Measurements from ENCODE around the gene TSPAN12. TPM values are rescaled to one million over a fixed set of nuclear protein-coding genes. Genes with fewer than 3 reads are reported as not detected.
"Not testable (repeated sequence)": the region's sequence is repeated elsewhere in the genome, so short reads cannot be mapped to it uniquely, and the experiment has no call there.

TSPAN12 gene, protein sequence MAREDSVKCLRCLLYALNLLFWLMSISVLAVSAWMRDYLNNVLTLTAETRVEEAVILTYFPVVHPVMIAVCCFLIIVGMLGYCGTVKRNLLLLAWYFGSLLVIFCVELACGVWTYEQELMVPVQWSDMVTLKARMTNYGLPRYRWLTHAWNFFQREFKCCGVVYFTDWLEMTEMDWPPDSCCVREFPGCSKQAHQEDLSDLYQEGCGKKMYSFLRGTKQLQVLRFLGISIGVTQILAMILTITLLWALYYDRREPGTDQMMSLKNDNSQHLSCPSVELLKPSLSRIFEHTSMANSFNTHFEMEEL
- polyA plus RNA-seq (2013, experiment 1 of 2; ENCODE audit: insufficient read length) = 1.6 TPM
- 4.5 TPM for polyA plus RNA-seq (2013, experiment 2 of 2; ENCODE audit: insufficient read length)

- peak; percentile 78 for DNase-seq
These were observed at the start of gene TSPAN12 for GRCh38 chr7:120857588-120858573. TSS of gene TSPAN12 (minus strand) at chr7:120858144. CDS start at chr7:120856763, 1,381 bp downstream.

GRCh38 chr7:120898715-120899499 lies 41.0 kb upstream of the TSPAN12 start:
- no peak for DNase-seq

GRCh38 chr7:120895253-120895652 lies 37.3 kb upstream of the TSPAN12 start:
- DNase-seq = not testable (repeated sequence)

GRCh38 chr7:120885602-120886001 lies 27.7 kb upstream of the TSPAN12 start:
- not testable (repeated sequence) for DNase-seq

- DNase-seq = peak; percentile 1
These were observed 19.8 kb upstream of the TSPAN12 start for GRCh38 chr7:120877701-120878100.

DNA sequence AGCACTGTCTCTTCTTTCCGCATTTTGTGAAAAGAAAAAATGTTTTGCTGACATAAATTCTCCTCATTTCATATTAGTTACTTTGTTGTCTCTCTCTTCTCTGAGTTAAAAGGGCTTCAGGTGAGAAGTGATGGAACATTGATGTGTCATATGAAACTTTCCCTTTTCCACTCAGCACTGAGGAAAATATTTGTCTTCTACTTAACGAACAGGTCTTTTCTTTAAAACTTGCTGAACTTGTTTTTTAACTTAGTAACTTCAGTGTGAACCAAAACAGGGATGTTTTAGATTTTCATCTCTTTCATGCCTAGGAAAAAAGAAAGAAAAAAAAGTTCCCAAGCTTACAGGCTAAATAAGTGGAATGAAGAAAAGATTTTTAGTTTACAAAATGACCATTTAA lies 19.0 kb upstream of the TSPAN12 start:
- no peak for DNase-seq

GRCh38 chr7:120874722-120875121 lies 16.8 kb upstream of the TSPAN12 start:
- DNase-seq = no peak

- no peak for DNase-seq
These were observed 16.1 kb upstream of the TSPAN12 start for GRCh38 chr7:120874016-120874415.

GRCh38 chr7:120873401-120873800 lies 15.5 kb upstream of the TSPAN12 start:
- DNase-seq = no peak

- no peak for DNase-seq
These were observed 11.8 kb upstream of the TSPAN12 start for GRCh38 chr7:120869700-120870099.

- no peak for DNase-seq
These were observed 10.0 kb upstream of the TSPAN12 start for GRCh38 chr7:120867932-120868331.

DNA sequence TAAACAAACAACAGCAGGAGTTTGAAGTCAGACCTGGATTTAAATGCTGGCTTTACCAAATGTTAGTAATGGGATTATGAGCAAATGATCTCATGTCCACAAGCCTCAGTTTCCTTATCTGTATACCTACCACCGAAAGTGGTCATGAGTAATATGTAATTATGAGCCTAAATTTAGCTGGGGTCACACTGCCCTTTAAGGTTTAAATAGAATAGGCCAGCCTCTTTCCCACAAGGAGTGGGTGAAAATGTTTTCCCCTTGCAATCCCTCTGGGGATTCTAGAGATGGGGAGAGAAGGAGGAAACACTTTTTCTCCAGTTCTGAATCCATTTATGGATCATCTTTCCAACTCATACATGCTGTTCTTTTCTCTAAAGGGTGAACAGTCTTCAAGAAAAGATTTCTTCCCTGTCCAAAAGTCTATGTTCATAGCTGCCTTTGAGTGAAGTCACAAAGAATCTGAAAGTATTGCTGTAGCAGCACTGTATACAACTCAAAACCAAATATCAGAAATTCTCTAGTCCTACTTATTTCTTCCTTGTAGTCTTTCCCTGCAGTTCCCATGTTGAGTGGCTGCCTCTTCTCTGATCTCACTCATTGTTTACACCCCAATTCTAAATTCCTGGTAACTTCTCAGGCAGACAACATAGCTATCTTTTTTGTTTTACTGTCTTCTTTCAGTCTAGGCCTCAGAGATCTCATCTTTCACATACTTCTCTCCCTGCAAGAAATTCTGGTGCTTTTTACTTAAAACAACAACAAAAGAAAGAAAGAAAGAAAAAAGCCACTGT lies 7.4 kb upstream of the TSPAN12 start:
- DNase-seq = no peak

- DNase-seq = no peak
These were observed 6.4 kb upstream of the TSPAN12 start for GRCh38 chr7:120864141-120864900.

DNA sequence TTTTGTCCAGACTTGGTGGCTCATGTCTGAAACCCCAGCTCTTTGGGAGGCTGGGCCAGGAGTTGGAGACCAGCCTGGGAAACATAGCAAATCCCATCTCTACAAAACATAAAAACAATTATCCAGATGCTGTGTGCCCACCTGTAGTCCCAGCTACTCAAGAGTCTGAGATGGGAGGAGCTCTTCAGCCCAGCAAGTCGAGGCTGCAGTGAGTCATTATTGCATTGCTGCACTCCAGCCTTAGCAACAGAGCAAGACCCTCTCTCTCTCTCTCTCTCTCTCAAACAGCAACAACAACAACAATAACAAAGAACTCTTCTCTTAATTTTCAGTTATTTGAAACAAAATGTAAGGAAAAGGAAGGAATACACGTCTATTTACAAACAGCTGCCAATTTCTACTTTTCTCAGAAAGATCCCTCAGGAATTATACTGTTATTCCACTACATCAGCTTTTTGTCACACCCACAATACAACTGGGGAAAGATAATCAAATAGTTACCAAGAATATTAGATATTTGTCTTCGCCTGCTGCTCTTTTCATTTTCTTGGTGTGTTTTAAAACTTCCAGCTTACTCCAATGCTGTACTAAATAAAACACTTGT lies 5.1 kb upstream of the TSPAN12 start:
- DNase-seq = no peak

GRCh38 chr7:120860156-120860555 lies 2.2 kb upstream of the TSPAN12 start:
- DNase-seq = no peak

- DNase-seq = no peak
These were observed 1.5 kb upstream of the TSPAN12 start for GRCh38 chr7:120859459-120859858.

- peak; percentile 13 for DNase-seq
These were observed 1.2 kb downstream of the TSPAN12 start for GRCh38 chr7:120856621-120857352.

GRCh38 chr7:120856198-120856597 lies 1.7 kb downstream of the TSPAN12 start:
- DNase-seq = no peak

- DNase-seq = no peak
These were observed 5.2 kb downstream of the TSPAN12 start for GRCh38 chr7:120852700-120853099.

GRCh38 chr7:120843109-120843508 lies 14.8 kb downstream of the TSPAN12 start:
- peak; percentile 12 for DNase-seq
